GM18873 (cell line): Measurements from ENCODE around the gene STAT4.

ENCODE experiments used
- ATAC-seq: cut with Tn5 transposase; IDR thresholded peaks from one replicate; pipeline ENCODE4 v1.9.1; 2021; ENCODE audit warnings: mild to moderate bottlenecking, moderate library complexity, moderate number of reproducible peaks; ENCODE audit not compliant: unreplicated experiment, low FRiP score

Gene STAT4

DNA sequence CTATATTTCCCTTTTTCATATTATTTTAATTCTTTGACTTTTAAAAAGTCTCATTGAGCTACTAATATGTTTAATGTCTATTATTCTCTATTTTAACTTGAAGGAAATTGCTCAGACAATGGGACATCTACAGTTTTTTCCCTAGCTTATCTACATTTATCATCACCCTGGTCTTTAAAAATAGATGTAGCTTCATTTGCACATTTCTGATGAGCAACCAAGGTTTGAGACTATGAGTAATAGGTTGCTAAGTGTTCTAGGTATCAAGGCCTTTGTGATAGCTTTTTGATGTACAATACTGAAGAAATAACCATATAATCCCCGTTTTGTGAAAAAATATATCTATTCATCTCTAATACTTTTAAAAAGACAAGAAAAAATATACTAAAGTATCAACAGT lies 47.0 kb downstream of the STAT4 start:
- no peak for ATAC-seq

DNA sequence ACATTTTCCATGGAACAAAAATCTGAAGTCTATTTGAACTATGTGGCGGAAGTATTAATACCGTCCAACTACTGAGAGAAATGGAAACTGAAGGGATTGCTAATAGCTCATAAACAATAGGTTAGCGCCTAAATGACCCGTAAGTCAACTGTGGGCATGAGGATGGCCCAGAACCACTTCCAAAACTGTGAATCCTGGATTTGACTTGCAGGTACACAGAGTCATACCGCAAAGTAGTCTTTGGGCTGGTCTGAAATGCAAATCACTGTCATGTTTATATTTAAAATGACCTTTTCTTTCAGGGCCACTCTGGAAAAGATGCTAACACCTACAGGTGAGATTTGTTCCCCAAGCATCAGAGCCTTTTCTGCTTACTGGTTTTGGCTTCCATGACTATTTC lies 50.6 kb downstream of the STAT4 start:
- ATAC-seq, result no peak

DNA sequence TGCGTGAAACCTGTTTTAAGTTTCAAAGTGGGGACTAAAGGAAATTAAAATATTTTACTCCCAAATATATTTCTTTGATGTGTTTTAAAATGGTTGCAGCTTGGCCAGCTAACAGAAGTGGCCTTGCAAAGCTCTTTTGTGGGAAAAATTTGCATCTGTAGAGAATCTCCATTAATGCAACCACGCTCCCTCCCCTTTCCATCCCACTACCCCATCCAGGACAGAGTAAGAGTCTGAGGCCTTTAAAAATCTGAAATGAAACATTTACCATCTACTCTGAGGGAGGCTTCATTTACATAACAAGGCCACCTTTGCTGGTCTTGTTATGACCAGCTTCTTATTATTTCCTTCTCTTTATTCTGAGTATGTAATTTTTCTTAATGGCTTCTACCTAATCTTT lies 63.5 kb downstream of the STAT4 start:
- no peak for ATAC-seq

DNA sequence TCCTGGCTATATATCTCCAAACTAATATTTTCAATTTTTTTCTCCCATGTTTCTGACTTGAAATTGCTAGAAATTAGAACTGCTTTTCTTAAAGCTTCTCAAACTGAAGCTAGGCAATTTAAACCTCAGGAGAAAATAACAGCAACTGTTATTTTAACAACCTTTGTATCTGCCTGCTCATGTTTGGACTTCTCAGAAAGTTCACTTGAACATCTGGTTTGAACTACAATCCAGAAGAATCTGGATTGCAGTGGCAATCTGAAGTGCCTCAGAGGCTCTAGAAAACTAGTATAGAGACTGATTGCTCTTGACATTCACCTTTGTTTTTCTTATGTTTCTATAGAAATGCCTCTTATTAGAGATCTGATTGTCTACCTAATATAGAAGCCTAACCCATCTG lies 64.1 kb downstream of the STAT4 start:
- ATAC-seq, result no peak

DNA sequence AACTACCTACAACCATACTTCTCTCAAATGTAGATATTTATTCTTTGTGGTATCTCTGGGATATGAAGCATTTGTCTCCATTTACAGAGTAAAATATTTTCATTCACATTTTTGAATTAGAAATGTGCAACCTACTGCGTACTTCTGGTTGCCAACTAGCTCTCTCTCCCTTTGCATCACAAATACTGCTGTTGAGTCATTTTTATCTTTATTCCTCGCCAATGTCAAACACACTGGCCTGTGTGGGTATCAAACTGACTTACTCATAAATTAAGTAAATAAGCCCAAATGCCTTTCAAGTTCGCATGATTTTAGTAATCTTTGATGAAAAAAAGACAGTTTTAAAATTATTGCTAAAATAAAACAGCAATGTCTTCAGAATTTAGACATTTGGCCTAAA lies 67.3 kb downstream of the STAT4 start:
- ATAC-seq, result no peak

DNA sequence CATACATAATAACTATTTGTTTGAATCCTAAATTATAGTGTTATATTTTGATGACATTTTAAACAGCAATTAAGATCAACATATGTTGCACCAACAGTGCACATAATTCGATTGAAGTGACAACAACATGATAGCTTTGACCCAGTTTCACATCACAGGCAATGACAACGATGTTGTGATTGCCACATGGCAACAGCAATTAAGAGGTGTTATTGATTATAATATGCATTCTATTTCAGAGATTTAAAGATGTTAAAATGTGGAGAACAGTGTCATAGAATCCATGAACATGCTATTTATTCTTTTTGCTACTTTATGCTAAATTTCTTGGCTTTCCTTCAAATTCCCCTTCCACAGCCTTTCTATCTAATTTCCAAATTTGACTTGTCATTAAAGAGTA lies 68.5 kb downstream of the STAT4 start:
- ATAC-seq, result no peak

DNA sequence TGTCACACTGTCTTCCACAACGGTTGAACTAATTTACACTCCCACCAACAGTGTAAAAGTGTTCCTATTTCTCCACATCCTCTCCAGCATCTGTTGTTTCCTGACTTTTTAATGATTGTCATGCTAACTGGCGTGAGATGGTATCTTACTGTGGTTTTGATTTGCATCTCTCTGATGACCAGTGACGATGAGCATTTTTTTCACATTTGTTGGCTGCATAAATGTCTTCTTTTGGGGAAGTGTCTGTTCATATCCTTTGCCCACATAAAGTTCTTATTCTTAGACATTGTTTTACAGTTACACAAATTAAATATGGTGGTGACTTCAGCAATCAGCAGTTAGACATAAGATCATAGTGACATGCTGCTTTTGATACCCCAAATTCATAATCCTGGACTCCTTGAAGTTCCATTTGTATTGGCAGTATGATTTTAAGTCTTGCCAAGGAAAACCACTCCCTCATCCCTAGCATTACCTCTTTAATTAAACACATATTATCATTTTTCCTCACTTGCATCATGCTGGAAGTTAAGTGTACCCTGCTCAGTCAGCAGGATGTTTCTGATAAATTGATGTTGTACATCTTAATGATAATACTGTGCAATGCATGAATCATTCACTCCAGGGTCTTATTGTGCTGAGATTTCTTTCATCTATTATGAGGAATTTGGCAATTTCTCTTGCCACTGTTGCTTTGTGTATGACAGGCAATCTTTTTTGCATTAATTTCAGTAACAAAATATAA lies 69.2 kb downstream of the STAT4 start:
- ATAC-seq, result no peak

DNA sequence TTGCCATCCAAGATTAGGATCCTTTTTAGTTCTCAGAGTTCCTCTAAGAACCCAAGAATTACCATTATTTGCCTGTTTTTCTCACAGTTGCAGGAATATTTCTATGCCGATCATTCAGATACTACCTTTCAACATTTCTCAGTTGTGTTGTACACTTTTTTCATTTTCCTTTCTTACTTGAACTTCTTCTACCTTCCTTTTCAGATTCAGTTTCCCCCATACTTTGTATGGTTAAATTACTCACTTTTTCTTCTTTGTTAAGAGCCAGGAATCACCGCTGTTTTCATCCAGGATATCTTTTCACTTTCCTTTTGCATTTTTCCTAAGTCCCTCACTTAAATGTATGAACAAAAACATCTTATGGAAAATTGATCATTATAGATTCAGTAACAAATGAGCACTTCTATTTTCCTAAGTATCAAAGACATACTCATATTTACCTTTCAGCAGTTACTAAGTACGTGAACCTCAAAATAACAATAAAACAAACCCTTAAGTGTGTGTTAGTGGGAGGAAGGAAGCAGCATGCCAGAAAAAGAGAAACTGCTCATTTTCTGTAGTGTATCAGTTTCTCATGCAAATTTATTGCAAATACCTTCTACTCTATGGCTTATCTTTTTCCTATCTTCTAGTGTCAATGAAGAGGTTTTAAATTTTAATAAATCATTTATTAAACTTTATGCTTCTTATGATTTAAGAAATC lies 72.5 kb downstream of the STAT4 start:
- no peak for ATAC-seq

DNA sequence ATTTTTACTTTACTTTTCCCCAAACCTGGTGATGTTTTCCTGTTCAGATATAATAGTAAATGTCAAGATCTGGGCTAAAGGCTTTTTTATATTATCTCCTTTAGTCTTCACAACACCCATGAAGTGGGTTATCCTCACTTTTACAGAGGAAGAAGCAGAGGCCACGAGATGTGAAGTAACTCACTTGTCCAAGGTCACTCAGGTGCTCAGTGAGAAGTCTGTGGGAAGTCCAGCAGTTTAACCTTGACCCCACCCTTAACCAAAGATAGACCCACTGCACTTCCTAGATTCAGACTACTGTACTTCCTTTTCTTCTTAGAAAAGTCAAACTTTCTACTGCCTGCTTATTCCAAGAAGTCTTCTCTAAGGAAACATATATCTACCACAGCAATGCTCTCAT lies 80.5 kb downstream of the STAT4 start:
- no peak for ATAC-seq

DNA sequence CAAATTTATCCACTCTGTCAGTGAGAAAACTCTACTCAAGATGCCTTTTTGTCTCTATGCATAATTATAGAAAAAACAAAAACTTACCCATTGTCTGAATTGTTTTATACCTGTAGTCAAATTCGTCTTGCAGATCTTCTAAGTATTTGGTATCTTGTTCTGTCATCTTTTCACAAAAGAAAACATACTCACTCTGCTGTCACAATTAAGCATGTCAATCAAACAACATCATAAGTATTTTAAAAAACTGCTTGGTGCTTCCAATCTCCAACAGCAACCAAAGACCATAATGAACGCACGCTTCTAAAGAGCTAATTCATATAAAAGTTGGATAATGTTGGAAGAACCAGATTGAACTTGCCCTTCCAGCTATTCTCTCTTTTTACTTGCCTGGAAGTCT lies 81.2 kb downstream of the STAT4 start:
- no peak for ATAC-seq

DNA sequence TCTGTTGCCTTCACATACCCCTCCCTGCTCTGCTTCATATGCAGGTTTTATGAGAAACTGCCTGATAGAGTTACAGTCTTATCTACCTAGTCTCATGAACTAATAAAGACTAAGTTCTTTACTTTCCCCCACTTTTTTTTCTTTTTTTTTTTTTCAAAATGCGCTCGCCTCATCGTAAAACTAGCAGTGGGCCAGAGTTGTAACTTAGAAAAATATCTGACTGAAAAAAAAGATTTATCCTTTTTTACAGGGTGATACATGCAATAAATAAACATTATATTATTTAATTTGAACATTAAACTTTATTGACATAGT lies 83.9 kb downstream of the STAT4 start:
- ATAC-seq, result no peak

DNA sequence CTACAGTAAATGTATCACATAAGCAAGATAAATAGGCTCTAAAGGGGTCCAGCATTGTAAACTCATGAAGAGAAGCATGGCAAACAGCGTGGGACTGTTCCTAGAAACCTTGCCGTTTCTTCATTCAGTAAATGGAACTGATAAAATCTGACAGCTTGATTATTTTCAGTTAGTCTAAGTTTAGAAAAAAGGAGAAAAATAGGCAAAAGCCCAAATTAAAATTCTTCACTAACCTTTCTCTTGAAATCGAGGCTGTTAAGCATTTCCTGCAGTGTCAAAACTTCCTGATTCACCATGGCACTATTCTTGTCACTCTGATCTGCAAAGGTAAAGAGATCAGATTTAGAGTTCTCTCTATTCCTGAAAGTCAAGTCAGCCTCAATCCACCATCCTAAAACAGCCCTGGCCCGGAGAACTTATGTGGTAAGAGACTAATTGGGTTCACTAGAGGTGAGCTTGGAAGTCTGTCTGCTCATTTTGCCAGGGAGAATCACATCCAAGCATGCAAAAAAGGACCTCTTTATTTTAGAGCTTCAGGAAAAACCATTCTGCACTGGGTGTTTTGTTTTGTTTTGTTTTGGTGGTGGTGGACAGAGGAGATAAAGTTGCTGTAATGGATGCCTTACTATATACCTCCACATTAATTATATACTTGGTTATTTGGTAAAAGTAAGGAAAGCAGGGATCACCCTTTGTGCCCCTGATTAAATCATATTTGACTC lies 84.4 kb downstream of the STAT4 start:
- ATAC-seq, result no peak

DNA sequence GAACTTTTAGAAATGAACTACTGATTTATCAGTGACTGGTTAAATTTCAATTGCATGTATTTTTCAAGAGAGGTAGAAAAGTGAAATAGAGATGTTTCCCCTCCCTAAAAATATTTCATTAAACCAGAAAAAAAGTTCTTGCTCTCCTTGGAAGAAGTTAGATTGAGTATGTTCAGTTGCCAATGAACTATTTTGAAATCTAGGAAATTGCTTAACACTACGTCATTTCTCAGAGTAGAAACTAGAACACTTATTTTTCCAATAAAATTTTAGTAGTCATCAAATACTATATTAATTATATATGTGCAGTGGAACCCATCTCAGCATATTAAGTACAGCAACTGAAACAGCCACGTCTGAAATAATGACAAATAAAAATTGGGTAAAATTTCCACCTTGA lies 85.0 kb downstream of the STAT4 start:
- ATAC-seq, result no peak

DNA sequence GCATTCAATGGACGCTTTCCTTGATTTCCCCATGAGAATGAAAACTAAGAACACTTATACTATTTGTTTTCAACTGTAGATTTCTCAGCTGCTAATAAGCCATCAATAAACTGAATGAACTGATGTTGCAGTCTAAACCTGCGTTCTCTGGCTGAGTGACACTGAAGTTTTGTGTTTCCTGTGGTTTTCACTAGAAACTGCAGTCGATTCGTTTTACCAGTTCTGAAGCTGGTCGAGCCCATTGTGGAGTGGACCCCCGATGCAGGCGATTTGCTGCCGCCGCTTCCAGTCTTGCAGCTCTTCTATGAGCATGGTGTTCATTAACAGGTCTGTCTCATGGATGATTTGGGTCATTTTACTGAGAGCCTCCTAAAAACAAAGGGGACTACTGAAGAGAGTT lies 86.2 kb downstream of the STAT4 start:
- ATAC-seq, result no peak

DNA sequence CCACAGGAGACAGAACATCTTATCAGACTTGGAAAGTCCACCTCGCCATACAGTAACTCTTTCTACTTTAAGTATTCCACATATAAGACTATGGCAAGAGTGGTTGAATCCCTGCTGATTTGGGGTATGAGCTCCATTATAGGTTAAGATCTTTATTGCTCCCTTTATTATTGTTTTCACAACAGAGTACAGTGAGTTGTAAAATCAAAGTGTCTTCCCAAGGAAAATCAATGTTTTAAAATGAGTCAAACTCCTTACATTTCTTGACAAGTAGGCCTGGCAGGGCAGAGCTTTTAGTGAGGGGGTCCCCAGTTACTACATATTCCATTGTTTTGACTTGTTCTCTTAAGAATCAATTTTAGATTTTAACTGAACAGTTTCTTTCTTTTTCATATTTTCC lies 87.2 kb downstream of the STAT4 start:
- no peak for ATAC-seq

DNA sequence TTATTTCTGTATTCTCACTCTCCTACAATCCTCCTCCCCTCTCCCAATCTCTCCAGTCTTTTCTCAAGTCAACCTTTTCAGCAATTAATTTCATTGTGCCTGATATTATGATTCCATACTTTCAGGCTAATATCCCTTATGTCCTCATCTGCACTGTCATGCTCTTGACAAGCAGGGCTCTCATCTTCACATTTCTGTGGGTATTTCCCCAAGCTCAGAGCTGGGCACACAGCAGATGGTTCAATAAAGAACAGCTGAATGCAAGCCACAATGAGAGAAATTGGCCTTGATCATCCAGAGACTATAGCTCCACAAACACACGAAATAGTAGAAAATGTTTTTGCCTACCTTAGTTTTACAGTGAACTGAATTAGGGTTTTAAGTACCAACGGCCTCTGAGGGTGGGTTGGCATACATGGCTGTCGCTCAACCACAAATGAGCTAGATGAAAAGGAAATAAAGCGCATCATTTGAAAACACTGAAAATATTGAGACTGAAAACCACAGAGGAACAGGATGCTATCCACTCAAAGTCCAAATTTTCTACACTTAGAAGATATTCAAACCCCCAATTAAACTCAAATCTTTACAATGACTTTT lies 89.3 kb downstream of the STAT4 start:
- ATAC-seq, result no peak

DNA sequence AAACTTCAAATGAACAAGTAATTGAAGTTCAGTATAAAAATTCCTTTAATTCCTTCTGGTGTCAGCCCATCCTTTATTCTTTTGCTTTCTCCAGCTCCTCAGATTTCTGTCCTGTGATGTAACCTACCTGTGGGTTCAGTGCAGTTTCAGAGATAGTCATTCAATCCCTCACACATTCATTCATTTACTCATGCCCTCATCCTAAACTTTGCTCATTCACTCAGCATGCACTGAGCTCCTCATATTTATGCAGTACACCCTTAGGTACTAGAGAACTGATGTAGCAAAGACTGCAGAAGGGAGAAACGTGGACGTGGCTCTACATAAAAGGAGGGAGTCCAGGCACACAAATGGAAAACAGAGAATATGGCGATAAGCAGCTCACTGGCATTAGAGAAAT lies 91.5 kb downstream of the STAT4 start:
- ATAC-seq, result no peak

DNA sequence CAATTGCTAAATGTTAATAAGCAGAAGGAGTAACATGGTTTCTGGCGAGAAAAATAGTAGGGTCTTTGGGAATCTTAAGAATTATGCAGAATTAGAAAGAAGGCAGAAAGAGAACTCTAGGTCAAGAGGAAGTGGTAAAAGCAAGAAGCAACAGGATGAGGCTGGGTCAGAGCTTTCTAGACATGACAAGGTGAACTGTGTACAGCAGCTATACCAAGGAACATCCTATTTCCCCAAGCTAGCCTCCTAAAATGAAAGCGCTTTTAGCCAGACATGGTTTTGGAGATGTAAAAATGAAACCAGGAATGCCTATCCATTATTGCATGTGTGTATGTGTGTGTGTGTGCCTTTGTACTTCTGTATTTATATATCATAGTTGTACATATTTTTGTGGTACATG lies 94.6 kb downstream of the STAT4 start:
- ATAC-seq, result no peak

DNA sequence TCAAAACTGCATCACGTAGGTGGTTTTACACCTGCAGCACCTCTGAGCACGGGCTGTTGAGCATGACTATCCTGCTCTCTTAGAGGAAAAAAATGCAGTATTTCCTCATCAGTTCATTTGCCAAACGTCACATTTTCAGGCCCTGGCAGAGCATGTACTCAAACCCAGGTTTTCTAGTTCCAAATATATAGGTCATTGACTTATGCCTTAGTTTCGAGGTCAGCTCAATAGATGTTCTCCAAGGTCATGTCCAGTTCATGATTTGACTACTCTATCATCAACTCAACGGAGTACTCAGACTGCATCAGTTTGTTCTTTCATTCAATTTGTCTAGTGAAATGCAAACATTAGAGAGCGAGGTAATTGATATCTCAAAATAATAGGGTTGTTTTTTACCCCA lies 97.5 kb downstream of the STAT4 start:
- no peak for ATAC-seq

DNA sequence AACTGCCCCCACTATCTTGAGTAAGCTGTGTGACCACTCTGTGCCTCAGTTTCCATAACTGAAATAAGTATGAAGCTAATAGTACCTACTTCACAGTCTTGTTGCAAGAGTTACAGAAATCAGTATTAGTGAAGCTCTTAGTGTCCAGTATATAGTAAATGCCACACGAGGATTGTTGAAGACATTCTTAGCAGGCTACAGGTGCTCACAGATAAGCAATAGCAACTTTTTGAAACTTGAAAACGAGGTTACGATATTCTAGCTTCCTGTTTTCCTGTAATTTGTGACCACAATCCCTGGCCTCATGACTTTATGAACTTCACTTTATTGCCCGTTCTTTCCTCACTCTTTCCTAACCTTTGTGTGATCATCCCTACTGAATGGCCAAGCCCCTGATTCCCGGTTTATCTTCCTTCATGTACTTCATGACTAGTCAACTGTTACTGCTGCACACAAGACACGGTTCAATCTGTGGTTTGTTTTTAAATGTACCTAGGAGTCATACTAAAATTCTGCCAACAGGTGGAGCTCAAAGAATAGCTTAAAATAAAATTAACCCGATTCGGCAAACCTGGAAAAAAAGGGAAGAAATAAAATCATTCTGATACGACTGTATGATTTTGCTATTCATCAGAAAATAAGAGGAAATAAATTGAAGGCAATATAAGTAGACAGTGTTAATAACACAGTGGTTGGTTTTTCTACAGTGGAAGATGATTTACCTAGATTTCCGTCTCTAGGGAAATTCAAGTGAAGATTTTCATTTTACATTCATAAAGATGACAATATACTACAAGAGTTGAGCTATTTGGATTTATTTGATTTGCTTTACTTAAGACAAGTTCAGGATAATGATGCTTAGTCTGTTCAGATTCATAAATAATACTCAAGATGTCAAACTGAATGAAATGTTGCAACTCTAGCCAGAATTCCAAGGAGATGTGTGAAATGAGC lies 98.7 kb downstream of the STAT4 start:
- ATAC-seq, result no peak
